GM10266 (cell line): ENCODE data around the gene ENTPD8.
A peak's percentile ranks its signal among the peaks of the same experiment; 100 is the strongest.
"Not testable (repeated sequence)": the region's sequence is repeated elsewhere in the genome, so short reads cannot be mapped to it uniquely, and the experiment has no call there.

ENCODE experiments used
- DNase-seq: peaks from one replicate; pipeline ENCODE4 v3.0.0; 2012; ENCODE audit errors: extremely low spot score
- TF ChIP-seq, protein P1 (sequence below): IDR thresholded peaks from 2 replicates; pipeline ENCODE4 v1.5.1; 2012; ENCODE audit warnings: mild to moderate bottlenecking, low read depth; ENCODE audit not compliant: control insufficient read depth, insufficient read depth; ENCODE audit errors: missing control alignments

The ENTPD8 gene

DNA sequence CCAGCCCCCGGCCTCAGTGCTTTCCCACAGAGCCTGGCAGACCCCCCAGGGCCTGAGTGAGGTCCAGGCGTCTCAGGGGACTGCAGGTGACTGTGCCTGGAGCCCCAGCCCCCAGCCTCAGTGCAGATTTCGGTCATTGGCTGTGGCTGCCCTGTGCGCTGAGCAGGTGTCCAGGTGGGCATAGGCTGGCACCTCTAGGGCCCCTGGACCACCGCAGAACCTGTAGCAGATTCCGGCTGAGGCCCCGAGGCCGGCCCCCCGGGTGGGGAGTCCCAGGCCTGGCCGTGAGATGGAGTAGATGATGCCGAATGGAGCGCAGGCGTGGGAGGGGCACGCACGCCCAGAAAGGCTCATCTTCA, 30.3 kb downstream of the ENTPD8 start:
- no peak for DNase-seq
- TF ChIP-seq, protein P1, sequence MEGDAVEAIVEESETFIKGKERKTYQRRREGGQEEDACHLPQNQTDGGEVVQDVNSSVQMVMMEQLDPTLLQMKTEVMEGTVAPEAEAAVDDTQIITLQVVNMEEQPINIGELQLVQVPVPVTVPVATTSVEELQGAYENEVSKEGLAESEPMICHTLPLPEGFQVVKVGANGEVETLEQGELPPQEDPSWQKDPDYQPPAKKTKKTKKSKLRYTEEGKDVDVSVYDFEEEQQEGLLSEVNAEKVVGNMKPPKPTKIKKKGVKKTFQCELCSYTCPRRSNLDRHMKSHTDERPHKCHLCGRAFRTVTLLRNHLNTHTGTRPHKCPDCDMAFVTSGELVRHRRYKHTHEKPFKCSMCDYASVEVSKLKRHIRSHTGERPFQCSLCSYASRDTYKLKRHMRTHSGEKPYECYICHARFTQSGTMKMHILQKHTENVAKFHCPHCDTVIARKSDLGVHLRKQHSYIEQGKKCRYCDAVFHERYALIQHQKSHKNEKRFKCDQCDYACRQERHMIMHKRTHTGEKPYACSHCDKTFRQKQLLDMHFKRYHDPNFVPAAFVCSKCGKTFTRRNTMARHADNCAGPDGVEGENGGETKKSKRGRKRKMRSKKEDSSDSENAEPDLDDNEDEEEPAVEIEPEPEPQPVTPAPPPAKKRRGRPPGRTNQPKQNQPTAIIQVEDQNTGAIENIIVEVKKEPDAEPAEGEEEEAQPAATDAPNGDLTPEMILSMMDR = no peak

DNA sequence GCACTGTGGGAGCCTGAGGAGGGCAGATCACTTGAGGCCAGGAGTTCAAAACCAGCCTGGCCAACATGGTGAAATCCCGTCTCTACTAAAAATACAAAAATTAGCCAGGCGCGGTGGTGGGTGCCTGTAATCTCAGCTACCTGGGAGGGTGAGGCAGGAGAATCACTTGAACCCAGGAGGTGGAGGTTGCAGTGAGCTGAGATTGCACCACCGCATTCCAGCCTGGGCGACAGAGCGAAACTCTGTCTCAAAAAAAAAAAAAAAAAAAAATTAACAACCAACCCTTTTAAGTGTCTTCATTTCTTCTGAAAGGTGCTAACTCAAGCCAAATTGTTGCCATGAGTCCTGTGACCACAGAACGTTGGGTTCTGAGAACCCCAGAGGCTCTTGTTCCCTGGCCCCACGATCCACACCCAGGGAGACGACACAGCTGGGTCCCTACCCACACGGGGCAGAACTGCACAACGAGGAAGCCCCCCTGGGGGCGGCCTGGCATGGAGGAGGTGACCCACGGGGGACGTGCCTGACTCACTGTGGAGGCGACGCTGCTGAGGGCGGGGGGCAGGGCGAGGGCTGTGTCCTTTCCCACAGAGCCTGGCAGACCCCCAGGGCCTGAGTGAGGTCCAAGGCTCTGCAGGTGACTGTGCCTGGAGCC, 30.8 kb downstream of the ENTPD8 start:
- DNase-seq = not testable (repeated sequence)

DNA sequence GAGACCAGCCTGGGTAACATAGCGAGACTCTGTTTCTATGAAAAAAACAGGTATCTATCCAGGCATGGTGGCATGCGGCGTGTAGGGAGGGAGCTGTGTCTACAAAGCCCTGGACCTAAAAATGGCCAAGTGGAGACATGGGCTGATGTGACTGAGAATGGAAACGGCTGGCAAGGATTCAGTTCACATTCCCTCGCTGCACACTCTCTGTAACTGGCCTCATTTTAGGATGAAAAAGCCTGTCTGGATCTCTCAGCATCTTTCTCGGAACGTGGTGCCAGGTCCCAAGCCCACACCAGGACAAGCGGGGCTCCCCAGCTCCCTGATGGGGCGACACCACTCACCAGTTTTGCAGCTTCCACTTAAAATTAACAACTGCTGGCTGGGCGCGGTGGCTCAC, 31.6 kb downstream of the ENTPD8 start:
- no peak for DNase-seq

DNA sequence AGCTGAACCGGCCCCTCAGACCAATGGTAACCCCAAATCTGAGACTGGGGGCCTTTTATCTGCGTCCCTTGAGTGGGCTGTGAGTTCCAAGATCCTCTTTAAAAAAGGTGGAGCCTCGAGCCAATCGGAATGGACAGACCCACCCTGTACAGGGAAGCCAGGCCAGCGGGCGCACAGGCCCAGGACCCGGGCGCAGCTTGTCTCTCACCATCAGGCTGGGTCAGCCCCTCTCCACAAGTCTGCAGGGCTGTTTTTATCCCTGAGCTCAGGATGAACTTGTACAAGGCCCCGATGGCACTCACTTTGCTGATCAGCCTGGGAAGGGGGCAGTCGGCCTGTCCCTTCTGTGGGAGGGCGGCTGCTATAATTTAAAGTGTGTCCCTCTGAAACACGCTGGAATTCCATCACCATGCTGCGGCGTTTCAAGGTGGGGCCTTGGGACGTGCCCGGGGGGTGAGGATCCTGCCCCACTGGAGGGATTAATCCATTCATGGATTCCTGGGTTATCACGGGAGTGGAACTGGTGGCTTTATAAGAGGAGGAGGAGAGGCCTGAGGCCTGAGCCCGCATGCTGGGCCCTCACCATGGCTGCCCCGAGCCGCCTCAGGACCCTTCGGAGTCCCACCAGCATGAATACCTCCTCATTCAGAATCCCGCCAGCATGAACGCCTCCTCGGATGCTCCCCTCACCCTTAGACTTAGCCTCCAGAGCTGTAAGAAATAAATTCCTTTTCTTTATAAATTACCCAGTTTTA, 32.3 kb downstream of the ENTPD8 start:
- DNase-seq = no peak
- TF ChIP-seq, protein P1 = no peak

More for the DNA sequence above, 31.6 kb downstream of the ENTPD8 start:
- TF ChIP-seq, protein P1 = no peak

DNA sequence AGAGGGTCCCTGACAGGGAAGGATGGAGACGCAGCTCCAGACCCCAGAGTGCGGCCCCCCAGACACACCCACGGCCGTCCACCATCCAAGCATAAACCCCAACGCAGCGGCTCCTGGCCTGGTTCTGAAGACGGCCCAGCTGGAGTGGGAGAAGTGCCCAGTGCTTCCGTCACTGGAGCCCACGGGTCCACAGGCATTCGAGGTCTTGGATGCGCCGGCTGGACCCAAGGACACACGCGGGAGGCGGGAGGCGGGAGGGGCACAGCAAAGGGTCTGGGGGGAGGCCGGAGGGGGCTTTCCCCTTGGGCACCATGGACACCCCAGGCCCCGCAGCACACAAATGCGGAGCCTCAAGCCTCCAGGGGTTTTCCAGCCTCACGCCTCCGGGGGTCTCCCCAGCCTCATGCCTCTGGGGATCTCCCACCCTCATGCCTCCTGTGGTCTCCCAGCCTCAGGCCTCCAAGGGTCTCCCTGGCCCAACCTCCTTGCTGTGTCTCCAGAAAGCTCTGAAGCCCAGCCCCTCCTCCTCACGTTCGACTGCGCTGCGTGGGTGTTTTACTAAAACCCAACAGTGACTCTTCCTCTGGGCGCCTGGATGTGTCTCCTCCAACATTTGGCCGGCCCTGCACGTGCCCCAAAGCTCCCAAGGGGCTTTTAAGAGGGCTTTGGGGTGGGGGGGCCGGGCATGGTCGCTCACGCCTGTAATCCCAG, 33.4 kb downstream of the ENTPD8 start:
- TF ChIP-seq, protein P1 = no peak
- no peak for DNase-seq

DNA sequence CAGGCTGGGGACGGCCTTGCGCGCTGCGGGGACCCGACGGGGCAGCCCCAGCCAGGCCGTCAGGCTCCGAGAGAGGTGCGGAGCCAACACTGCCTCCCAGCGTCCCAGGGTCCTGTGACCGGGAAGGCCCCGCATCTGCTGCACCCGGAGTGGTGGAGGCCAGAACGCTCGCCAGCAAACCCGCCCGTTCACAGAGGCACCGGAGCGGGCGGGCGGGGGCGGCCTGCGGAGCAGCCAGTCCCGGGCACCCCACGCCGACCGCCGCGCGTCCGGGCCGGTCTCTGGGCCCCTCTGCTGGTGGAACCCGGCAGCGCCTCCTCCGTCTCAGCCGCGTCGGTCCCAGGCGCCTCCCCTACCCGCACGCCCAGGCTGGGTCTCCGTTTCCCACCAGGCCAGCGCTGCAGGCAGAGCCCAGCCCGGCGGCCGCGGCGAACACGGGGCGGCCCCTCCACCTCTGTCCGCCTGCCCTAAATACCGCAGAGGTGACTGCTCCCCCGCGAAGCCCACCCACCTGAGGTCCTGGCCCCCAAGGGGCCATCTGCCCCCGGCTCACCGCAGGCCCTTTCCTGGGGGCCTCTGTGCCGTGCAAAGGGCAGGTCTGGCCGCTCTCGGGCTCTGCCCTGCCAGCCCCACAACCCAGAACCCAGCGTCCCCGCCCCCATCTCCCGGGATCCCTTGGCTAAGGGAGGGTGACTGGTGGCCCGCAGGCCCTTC, 34.1 kb downstream of the ENTPD8 start:
- TF ChIP-seq, protein P1 = peak; percentile 80
- peak; percentile 93 for DNase-seq

DNA sequence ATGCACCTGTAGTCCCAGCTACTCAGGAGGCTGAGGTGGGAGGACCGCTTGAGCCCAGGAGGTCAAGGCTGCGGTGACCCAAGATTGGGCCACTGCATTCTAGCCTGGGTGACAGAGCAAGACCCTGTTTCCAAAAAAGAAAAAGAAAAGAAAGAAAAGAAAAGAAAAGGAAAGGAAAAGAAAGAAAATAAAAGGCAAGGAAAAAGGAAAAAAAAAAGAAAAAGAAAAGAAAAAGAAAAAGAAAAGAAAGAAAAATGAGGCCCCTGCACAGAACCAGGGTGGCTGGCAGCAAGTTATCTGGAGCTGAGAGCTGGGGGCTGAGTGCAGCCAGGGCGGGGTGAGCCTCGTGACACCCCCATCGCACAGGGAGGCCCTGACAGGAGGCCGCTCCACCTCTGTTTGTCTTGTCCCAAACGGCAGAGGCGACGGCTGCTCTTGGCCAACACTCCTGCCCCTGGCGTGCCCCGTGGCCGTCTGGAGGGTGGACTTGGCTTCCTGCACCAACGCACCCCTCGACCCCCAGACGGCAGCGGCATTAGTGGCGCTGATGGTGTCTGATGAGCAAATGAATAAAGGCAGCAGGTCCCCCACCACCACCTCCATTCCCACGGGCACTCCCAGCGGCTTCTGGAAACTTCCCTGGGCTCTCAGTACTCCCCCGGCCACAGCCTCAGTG, 34.9 kb downstream of the ENTPD8 start:
- DNase-seq = no peak
- TF ChIP-seq, protein P1 = no peak
